Activated CD8-positive, alpha-beta memory T cell treated with anti-CD3 and anti-CD28 coated beads for 4 hours (primary cell): ENCODE results near the gene PEAR1.

Source experiments
- DNase-seq, 2 donors: peaks; one replicate each; pipeline ENCODE4 v3.0.0-alpha.2; 2020; ENCODE audit warnings: low read depth in 2 of 2

The PEAR1 gene

DNA sequence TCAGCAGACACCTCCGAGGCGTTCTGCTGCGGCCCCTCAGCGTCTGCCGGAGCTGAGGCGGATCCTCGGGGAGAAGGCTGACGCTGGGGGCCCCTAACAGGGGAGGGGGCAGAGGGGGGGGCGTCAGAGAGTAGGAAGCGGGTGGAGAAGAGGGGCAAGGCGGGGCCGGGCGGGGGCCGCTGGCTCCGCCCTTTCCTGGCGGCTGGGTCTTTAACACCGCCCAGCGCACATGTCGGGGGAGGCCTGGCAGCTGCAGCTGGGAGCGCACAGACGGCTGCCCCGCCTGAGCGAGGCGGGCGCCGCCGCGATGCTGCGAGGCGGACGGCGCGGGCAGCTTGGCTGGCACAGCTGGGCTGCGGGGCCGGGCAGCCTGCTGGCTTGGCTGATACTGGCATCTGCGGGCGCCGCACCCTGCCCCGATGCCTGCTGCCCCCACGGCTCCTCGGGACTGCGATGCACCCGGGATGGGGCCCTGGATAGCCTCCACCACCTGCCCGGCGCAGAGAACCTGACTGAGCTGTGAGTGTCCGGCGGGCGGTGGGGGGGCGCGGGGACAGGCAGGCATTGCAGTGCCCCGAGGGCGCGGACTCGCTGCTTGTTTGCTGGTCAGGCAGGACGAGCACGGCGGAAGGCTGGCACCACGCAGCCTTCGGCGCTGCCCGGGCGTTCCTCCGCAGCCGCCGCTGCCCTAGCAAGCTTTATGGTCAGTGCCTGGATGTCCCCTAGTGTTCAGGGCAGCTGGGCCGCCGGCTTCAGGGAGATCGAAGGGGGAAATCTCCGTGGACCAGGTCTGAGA lies 32.7 kb upstream of the PEAR1 start, which contains the start of gene NTRK1:
NTRK1 (plus strand) TSS at position 238 of the 796 bp plus-strand sequence; CDS start at position 308, 70 bp downstream.
- DNase-seq: peak; percentile 18 to 41

DNA sequence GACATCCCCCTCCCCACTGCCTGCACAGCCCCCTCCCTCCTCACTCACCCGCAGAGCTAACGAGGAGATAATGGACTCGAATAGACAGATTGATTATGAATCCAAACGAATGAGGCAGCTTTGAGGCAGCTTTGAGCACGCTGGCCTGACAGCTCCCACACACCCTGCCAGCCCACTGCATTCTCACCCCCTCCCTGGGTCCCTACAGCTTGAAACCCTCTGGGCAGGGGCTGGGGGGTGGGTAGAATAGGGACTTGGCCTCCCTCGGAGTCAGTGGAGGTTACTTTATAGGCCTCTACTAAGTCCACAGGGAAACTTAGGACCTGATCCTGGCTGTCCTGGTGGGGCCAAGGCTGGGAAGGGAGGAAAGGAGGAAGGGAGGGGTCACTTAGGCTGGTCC lies 30.9 kb upstream of the PEAR1 start:
- no peak for DNase-seq

DNA sequence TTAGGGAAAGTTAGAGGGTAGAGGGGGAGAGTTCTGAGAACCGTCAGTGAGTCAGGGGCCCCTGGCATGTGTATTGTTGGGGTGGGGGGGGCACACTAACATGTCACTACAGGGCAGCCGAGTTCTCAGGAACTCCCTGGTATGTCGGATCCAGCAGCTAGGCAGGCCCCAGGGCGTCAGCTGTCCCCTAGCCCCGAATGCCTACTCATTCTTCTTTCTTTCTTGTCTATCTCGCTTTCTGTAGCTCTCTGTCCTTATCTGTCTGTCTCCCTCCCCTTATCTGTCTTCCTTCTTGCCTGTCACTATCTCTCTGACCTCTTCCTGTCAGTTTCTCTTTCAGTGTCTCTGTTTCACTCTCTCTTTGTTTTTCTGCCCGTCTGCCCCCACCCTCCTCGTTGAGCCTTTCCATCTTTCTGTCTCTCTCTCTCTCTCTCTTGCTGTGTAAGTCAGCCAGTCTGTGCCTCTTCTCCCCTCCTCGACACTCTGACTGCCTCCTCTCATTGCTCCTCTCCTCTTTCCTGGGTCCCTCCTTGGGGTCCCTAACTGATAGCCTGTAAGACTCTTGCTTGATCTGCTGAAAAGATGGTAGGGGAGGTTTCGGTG lies 30.4 kb upstream of the PEAR1 start:
- DNase-seq: no peak

DNA sequence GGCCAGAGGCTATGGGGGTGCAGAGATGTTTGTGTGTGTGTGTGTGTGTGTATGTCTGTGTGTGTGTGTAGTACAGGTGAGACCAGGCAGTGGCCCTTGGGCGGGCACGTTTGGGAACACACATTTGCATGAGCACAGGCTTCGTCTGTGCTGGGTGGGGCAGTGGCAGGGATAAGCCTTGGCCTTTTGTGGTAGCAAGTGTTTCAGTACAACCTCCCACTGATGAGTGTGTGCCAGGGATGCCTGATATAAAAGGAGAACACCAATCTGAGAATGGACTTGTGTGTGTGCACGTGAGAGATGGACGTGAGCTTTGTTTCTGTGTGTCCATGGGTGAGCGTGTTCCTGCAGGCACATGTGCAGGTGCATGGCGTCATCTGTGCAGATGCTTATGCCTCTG lies 29.9 kb upstream of the PEAR1 start:
- no peak for DNase-seq

DNA sequence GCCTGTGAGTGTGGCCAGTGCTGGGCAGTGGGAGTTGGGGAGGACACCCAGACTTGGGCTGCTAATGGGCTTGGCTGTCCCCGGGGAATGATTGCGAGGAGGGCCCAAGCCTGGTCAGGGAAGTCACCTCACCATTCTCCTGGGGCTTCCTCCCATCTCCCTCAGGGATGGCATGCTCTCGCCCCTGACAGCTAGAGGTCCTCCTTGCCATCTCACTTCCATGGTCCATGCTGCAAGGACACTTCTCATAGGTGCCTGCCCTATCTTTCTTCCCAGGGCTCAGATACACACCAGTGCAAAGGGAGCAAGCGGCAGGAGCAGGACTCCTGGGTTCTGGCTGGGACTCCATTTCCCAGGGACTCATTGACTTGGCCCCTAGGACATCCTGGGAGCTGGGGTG lies 28.7 kb upstream of the PEAR1 start:
- no peak for DNase-seq

DNA sequence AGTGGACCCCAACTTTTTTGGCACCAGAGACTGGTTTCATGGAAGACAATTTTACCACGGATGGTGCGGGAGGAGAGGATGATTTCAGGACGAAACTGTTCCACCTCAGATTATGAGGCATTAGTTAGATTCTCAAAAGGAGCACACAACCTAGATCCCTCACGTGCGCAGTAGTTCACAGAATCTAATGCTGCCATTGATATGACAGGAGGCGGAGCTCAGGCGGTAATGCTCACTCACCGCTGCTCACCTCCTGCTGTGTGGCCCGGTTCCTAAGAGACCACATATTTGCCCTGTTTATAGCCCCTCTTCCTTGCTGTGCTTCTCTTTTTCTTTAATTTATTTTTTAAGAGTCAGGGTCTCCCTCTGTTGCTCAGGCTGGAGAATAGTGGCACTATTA lies 28.3 kb upstream of the PEAR1 start:
- no peak for DNase-seq

DNA sequence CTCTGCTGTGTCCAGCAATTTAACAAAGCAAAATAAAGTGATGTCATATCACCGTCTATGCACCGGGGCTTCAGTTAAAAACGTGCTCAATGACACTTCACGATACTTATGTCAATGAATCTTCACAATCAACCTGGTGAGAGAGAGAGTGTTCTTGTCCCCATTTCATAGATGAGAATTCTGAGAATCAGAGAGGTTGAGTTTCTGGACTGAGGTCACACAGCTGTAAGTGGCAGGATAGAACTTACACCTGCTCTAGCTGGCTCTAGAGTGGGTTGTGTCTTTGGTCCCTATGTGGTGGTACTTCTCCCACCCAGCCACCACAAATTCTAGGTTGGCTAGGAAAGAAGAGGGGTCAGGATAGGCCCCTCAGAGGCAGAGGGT lies 27.7 kb upstream of the PEAR1 start:
- no peak for DNase-seq

DNA sequence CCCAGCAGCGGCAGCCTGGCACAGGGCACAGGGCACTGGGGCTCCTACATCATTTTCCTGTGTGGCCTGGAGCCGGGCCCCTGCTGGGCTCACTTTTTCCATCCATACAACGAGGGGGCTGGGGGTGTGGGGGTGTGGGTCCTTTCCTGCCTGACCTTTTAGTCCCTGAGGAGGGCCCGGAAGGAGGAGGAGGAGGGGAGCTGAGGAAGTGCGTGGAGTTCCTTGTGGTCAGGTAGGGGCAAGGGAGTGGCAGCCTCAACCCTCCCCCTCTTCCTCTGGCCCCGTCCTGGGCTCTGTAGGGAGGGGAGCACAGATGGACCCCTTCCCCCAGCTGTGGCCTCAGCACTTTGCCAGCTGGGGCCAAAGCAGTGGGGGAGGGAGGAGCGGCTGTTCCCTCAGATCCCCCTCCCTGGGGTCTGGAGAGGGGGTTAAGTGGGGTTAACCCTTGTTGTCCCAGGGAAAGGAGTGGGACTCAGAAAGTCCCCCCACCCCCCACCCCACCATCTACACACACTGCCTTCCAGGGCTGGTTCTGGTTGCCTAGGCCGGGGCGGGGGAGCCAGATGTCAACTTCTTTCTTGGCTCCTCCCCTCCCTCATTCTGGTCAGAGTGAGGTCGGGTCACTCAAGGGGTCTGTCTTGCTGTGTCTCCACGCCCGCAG lies 27.1 kb upstream of the PEAR1 start:
- DNase-seq: no peak

DNA sequence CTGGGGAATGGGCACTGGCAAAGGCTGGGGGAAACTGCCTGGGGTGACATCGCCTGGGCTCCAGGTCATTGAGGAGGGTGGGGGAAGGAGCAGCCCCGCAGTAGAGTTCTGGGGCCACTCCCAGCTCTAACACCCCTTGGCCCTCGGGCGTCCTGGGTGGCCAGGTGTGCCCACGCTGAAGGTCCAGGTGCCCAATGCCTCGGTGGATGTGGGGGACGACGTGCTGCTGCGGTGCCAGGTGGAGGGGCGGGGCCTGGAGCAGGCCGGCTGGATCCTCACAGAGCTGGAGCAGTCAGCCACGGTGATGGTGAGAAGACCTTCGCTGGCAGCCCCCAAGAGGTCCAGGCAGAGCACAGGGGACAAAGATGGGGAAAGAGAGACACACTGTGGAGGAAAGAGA lies 25.2 kb upstream of the PEAR1 start:
- DNase-seq: no peak

DNA sequence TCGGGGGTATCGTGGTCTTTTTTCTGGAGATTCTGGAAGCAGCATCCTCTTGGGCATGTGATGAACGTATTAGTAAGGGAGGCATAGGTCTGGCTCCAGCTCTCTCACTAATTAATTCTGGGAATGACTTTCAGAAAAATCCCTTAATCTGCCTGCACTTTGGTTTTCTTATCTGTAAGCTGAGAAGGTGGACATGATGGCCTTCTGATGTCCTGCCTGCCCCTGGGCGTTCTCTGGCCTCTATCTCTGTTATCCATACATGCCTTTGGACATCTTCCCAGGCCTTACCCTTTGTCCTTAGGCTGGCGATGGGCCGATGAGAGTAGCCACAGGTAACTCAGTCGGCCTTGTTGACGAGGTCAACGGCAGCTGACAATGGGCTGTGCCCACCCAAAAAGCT lies 24.1 kb upstream of the PEAR1 start:
- DNase-seq: no peak

DNA sequence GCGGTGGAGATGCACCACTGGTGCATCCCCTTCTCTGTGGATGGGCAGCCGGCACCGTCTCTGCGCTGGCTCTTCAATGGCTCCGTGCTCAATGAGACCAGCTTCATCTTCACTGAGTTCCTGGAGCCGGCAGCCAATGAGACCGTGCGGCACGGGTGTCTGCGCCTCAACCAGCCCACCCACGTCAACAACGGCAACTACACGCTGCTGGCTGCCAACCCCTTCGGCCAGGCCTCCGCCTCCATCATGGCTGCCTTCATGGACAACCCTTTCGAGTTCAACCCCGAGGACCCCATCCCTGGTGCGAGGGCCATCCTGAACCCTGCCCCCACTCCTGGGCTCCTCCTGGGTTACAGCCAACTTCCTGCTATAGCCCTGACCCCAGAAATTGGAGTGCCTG lies 19.9 kb upstream of the PEAR1 start:
- DNase-seq: no peak

DNA sequence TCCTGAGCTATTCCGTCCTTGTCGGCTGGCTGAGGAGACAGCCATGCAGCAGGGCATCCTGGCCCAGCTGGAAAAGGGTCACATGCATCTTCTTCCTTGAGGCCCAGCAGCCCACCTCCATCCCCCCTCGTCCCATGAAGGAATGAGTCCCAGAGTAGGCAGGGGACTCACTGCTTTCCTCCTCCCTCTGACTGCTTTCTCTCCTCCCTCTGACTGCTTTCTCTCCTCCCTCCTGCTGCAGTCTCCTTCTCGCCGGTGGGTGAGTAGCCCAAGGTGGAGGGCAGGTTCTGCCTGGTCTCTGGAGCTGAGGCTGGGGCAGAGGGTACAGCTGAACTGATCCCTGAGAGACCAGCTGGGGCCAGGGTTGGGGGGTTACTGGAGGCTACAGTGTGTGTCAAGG lies 19.4 kb upstream of the PEAR1 start:
- DNase-seq: no peak

DNA sequence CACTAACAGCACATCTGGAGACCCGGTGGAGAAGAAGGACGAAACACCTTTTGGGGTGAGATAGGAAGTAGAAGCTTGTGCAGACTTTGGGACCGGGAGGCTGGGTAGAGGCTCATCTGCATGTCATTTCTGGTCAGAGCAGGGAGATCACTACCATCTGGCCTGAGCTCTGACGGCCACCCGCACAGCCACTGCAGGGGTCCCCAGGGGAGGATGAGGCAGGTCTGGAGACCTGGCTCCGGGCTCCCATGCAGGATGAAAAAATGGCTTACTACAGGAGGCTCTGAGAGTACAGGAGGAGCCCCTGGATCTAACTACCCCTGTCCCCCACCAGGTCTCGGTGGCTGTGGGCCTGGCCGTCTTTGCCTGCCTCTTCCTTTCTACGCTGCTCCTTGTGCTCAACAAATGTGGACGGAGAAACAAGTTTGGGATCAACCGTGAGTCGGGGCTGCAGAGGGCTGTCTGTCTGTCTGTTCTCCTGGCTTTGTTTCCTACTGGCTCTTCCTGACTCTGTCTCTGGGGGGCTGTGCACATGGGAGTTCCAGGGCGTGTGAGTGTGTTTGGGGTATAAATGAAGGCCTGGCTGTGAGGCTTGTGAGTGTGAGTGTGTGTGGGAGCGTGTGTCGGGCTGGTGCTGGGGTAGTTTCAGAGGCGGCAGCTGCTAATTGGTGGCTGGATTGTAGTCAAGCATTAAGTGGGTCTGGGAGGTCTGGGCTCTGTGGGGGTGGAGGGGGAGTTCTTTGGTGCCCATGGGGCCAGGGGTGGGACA lies 18.8 kb upstream of the PEAR1 start:
- DNase-seq: no peak

DNA sequence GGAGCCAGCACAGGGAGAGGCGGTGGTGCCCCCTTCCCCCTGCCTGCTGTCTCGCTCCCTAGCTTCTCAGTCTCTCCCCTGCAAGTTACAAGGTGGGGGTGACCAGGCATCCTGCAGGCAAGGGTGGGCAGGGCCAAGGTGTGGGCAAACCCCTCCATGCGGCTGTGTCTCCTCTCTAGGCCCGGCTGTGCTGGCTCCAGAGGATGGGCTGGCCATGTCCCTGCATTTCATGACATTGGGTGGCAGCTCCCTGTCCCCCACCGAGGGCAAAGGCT lies 18.2 kb upstream of the PEAR1 start:
- no peak for DNase-seq

DNA sequence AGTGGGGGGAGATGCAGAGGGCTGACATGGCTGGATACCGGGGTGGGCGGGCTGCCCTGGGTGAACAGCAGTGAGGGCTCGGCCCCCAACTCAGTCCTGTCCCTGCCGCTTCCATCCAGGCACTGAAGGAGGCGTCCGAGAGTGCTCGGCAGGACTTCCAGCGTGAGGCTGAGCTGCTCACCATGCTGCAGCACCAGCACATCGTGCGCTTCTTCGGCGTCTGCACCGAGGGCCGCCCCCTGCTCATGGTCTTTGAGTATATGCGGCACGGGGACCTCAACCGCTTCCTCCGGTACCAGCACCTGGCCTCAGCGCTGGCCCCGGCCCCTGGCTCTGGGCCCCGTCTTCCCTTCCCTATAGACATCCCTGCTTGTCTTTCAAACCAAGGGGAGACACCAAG lies 17.2 kb upstream of the PEAR1 start:
- no peak for DNase-seq

DNA sequence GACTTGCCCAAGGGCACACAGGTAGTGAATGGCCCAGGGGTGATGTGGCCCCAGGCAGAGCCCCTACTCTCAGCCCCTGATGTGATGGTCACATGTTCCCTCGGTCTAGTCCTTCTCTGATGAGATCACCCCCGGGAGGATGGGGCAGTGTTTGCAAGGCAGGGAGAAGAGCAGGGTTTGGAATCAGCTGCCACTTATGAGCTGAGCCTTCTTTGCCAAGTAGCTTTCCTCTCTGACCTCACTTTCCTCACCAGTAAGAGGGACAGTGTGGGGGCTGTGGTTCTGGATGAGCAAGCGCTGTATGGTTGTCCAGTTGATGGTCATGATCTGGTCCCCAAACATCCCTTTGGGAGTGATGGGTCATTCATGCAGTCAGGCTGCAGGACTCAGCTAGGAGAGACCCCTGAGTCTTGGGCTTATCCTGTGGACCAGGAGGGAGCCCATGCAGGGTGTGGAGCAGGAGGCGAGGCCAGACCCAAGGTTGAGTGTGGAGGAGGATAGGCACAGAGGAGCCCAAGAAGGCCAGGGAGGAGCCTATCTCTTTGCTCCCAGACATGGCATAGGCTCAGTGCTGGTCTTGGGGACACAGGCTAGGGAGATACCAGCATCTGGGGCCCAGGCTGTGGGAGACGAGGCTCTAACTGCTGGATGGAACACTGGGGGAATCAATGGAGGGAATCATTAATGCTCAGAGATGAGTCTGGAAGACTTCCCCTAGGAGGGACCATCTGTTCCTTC lies 15.9 kb upstream of the PEAR1 start:
- DNase-seq: no peak

DNA sequence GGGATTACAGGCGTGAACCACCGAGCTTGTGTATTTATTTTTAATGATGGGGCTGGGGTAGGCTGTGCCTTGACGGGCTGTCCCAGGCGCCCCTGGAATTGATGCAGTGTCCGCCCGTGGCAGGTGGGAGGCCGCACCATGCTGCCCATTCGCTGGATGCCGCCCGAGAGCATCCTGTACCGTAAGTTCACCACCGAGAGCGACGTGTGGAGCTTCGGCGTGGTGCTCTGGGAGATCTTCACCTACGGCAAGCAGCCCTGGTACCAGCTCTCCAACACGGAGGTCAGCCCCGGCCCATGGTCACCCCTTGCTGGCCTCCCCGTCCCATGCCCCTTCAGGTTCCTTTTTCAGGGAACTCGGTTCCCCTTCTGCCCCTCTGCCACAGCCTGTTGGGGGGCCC lies 13.6 kb upstream of the PEAR1 start:
- no peak for DNase-seq

DNA sequence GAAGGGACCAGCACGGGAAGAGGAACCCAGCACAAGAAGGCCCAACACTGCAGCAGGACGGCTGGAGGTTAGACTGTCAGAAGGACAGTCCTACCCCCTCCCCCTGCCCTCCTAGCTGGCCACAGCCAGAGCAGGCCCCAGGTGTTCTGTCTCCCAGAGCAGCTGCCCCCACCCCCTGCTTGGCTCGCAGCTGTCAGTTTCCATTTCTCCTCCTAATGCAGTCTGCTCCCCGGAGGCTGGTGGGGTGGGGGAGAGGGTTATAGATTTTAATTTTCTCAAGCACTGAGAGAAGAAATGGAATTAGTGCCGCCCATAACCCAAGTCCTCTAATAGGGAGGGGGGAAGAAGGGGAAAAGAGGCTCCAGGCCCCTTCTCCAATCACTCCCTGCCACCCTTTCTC lies 13.0 kb upstream of the PEAR1 start:
- DNase-seq: no peak

DNA sequence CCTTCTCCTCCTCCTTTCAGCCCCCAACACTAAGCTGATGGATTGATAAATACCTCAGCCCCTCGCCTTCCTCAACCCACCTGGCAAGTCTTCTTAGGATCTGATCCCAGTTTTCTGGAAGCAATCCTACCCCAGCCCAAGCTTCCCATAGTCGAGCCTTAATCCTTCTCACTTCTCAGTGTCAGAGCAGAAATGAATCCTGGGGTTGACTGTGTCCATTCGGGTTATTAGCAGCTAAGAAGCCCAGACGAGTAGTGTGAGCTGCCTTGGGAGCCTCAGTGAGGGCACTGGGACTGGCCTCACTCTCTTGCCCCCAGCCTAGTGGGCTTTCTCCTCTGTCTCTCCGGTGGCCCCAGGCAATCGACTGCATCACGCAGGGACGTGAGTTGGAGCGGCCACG lies 12.4 kb upstream of the PEAR1 start:
- no peak for DNase-seq

DNA sequence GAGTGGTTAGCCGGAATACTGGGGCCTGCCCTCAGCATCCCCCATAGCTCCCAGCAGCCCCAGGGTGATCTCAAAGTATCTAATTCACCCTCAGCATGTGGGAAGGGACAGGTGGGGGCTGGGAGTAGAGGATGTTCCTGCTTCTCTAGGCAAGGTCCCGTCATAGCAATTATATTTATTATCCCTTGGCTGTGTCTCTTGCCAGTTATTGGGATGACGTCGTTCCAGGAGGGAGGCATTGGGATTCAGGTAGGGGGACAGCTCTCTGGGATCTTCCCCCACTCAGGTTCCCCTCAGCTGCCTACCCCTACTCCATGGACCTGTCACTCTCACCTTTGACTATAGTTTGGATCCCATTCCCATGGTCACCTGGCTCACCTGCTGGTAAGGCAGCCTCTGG lies 11.9 kb upstream of the PEAR1 start:
- no peak for DNase-seq

DNA sequence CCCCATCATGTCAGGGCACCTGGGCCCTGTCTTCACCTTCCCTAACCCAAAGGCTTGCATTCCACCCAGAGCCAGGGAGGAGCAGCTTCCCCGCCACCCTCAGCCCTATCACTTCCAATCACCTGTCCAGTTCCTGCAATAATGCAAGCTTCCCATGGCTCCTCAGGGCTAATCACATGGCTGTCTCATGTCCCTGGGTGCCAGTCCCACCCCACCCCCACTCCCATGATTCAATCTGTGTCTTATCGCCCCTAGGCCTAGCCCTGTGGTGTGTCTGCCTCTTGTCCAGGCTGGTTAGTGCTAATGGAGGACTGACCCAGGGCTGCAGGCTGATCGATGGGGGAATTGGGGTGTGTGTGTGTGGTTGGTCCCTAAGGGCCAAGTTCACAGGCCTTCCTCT lies 11.0 kb upstream of the PEAR1 start:
- DNase-seq: no peak

DNA sequence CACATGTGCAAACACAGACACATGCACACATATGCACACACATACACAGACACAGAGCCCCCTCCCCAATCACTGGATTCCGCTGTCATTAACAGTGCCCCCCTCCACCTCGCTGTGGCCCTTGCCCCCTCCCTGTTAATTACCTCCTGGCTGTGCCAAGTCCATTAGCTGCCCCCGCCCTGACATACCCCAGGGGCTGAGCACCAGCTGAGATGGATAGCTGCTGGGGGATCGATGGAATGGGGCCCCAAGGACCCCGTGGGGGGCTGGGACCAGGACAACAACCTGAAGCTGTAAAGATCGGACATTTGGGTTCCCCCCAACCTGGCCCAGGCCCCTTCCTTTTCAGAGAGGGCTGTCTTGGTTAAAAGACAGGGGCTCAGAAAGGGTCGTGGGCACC lies 9.6 kb upstream of the PEAR1 start:
- no peak for DNase-seq
